T47D (cell line): ENCODE results near the gene GDF11.

Experiments
- DNase-seq, 2 experiments: peaks; one replicate each; pipeline versions ENCODE4 v3.0.0 to v3.0.0-alpha.2; 2011 to 2012; ENCODE audit warnings: low read depth in 1 of 2, low spot score in 1 of 2
- JUND ChIP-seq: IDR thresholded peaks from 2 replicates; pipeline ENCODE4 v1.6.1; 2012; ENCODE audit warnings: low read depth
- in situ Hi-C: cut with HindIII; loops from 2 replicates; pipeline ENCODE4 v1.10.0; 2016; ENCODE audit warnings: low sequenced_read_pairs, low pct_unique_long_range_greater_than_20kb

Gene GDF11

DNA sequence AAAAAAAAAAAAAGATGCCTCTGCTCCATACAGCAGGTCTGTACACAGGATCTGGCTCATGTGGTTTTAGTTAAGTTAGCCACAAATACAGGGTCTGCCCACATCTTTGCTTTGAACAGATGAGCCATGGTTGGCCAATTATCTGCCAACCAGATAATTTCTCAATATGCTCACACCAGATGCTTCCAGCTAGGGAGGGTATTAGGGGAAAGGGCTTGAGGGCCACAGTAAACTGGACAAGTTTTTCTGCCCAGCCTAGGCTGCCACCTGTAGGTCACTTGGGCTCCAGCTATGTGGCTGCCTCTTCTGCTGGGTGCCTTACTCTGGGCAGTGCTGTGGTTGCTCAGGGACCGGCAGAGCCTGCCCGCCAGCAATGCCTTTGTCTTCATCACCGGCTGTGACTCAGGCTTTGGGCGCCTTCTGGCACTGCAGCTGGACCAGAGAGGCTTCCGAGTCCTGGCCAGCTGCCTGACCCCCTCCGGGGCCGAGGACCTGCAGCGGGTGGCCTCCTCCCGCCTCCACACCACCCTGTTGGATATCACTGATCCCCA, 22.0 kb upstream of the GDF11 start:
- TF ChIP-seq JUND, result no peak
- peak; percentile 85 to 91 for DNase-seq

DNA sequence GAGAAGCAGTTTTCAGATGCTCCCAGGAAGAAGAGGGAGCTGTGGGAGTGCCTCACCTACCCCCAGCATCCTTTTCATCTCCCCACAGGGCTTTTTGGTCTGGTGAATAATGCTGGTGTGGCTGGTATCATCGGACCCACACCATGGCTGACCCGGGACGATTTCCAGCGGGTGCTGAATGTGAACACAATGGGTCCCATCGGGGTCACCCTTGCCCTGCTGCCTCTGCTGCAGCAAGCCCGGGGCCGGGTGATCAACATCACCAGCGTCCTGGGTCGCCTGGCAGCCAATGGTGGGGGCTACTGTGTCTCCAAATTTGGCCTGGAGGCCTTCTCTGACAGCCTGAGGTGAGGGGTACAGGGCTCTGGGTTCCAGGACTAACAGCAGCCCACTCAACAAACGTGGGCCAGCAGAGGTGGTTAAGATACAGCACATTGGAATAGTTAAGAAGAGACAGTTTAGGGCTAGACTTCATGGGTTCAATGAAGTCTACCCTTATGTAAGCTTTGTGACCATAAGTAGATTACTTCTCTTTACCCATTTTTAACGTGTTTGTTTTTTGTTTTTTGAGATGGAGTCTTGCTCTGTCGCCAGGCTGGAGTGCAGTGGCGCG, 21.2 kb upstream of the GDF11 start:
- no peak for DNase-seq
- TF ChIP-seq JUND, result no peak
- in situ Hi-C loops, result no loop called here

More for the DNA sequence above, 22.0 kb upstream of the GDF11 start:
- in situ Hi-C loops, result no loop called here

- in situ Hi-C loops, result no loop called here
- TF ChIP-seq JUND, result no peak
Measured at GRCh38 chr12:55722948-55723347, 20.0 kb upstream of the GDF11 start.

GRCh38 chr12:55723516-55724225, 19.3 kb upstream of the GDF11 start:
- in situ Hi-C loops, result no loop called here
- DNase-seq, result no peak
- TF ChIP-seq JUND, result no peak

More at GRCh38 chr12:55722948-55723347, 20.0 kb upstream of the GDF11 start:
- DNase-seq, result no peak

DNA sequence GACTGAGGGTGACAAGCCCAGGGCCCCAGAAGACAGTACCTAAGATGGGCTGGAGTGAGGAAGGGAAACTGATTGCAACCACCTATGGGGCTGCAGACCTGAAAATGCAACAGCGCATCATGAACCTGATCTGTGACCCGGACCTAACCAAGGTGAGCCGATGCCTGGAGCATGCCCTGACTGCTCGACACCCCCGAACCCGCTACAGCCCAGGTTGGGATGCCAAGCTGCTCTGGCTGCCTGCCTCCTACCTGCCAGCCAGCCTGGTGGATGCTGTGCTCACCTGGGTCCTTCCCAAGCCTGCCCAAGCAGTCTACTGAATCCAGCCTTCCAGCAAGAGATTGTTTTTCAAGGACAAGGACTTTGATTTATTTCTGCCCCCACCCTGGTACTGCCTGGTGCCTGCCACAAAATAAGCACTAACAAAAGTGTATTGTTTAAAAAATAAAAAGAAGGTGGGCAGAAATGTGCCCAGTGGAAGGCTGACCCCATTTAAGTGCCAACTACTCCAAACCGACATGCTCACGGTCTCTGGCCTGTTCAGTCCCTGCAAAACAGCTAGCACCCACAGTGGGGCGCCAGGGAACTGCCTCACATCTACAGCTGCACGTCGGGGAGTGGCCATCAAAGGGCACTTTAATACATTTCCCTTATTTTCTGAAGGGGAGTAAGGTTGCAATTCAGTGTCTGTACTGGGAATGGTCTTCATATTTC, 18.5 kb upstream of the GDF11 start:
- in situ Hi-C loops, result no loop called here

GRCh38 chr12:55724940-55725309, 18.0 kb upstream of the GDF11 start:
- no peak for TF ChIP-seq JUND
- DNase-seq, result no peak
- in situ Hi-C loops, result no loop called here

More for the DNA sequence above, 18.5 kb upstream of the GDF11 start:
- no peak for TF ChIP-seq JUND
- DNase-seq, result peak in 1 of 2 experiments; percentile 82

DNA sequence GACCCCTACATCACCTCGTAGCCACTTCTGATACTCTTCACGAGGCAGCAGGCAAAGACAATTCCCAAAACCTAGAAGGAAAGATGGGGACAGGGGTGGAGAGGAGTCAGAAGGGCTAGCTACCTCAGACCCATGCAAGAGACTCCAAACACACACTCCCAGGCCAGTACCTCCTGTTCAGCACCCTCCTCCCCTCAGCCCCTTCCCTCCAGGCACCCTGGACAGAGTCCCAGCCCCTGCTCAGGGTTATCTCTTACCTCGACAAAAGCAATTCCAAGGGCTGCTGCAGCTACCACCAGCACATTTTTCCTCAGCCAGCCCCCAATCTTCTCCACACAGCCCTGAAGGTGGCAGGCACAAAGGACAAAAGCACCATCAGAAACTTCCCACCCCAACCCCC, 17.4 kb upstream of the GDF11 start:
- in situ Hi-C loops, result no loop called here
- TF ChIP-seq JUND, result no peak
- no peak for DNase-seq

DNA sequence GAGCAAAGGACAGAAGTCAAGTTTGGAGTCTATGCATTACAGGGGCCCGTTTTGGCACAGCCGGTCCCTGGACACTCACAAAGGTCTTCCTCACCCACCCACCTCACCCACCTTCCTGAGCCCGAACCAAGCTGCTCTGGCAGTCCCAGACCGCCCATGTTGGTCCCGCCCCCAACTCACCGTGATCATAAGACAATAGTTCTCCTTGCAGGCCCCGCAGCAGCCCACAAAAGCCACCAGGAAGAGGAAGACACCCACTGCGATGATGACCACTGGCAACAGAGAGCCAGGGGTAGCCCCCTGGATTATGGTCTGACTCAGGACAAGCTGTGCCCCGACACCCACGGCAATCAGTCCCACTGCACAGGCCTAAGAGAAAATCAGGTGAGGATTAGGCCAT, 16.0 kb upstream of the GDF11 start:
- DNase-seq, result no peak
- TF ChIP-seq JUND, result no peak
- in situ Hi-C loops, result no loop called here

DNA sequence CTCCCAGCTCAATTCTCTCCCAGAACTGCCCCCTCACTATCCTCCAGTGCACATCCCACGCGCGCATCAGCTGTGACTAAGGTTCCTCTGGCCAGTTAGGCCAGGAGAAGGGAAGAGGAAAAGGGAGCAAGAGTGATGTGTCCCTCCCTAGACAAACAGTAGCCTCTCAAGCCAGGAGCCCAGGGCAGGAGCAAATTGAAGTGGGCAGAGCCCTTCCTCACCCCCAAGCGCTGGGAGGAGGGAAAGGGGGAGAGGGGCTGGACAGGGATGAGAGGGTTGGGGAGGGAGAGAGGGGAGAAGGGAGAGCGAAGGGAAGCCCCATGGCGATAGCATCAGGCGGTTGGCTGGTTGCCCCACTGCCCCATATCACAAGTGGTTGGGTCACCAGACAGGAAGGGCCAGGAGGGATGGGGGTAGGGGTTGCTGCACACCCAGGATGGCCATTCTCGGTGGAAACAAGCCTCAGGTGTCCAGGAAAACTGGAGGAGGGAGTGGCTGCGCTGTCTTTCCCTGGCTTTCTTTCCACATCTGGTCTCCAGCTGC, 15.2 kb upstream of the GDF11 start:
- DNase-seq, result peak in 1 of 2 experiments; percentile 55
- TF ChIP-seq JUND, result no peak
- in situ Hi-C loops, result no loop called here

- DNase-seq, result peak in 1 of 2 experiments; percentile 73
- in situ Hi-C loops, result no loop called here
- no peak for TF ChIP-seq JUND
Measured at GRCh38 chr12:55728186-55728938, 14.6 kb upstream of the GDF11 start.

- in situ Hi-C loops, result no loop called here
- DNase-seq, result peak; percentile 95 to 99
- no peak for TF ChIP-seq JUND
Measured at GRCh38 chr12:55728939-55729818, 13.7 kb upstream of the GDF11 start, which contains the start of gene CD63. Gene CD63, minus strand, starts transcription at chr12:55729009. Its CDS starts 668 bp downstream, at chr12:55728341.
